ENCODE data around the gene BARX1.
A peak's percentile ranks its signal among the peaks of the same experiment; 100 is the strongest.
"Not testable (repeated sequence)": the region's sequence is repeated elsewhere in the genome, so short reads cannot be mapped to it uniquely, and the experiment has no call there.

Gene BARX1

DNA sequence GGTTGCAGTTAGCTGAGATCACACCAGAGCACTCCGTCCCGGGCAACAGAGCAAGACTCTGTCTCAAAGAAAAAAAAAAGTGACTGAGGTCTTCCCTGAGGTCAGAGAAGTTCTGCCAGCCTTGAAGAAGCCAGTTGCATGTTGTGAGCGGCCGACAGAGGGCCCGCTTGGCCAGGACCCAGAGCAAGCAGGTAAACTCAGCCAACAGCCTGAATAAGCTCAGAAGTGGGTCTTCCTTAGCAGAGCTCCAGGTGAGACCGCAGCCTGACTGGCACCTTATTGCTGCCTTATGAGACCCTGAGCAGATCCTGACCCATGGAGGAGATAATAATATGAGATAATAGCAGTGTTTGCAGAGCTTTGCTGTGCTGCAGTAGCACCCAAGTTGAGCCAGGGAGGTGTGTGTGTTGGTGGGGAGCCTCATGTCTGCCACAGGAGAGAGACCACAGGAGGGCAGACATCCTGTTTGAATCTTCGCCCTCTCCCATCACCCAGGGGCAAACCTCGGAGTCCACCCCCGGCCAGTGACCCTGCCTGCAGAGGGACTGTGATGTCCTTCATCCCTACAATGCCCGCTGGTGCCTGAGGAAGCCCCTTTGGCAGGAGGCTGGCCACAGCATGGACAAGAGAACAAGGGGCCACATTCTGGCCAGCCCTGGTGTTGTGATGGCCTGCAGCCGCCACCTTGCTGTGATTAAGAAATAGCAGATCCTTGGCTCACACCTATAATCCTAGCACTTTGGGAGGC is 10.8 kb upstream of the BARX1 start:
- DNase-seq, result no peak

- DNase-seq, result no peak
These were observed 9.5 kb upstream of the BARX1 start for GRCh38 chr9:93964685-93965084.

DNA sequence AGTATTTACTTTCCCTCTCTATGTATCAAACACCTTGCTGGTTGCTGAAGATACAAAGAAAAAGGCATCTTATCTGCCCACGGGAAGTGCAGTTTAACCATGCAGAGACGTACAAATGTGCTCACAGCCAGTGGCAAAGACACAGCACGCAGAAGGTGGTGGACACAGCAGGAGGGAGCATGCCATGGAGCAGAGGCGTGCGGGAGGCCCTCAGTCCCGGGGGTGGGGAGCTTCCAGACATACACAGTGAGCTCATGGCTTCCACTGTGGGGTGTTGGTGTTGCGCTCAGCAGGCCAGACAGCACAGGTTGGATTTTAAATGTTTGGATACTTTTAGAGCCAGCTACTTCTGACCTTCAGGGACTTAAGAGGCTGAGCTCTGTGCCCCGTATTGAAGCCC is 8.8 kb upstream of the BARX1 start:
- no peak for DNase-seq

DNA sequence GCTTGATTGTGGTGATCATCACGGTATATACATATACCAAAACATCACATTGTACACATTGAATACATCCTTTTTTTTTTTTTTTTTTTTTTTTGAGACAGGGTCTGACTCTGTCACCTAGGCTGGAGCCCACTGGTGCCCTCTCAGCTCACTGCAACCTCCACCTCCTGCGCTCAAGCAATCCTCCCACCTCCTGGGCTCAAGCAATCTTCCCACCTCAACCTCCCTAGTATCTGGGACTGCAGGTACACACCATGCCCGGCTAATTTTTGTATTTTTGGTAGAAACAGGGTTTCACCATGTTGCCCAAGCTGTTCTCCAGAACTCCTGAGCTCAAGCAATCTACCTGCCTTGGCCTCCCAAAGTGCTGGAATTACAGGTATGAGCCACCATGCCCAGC is 8.3 kb upstream of the BARX1 start:
- DNase-seq, result not testable (repeated sequence)

GRCh38 chr9:93962561-93963440 is 7.6 kb upstream of the BARX1 start:
- DNase-seq, result peak; percentile 59

DNA sequence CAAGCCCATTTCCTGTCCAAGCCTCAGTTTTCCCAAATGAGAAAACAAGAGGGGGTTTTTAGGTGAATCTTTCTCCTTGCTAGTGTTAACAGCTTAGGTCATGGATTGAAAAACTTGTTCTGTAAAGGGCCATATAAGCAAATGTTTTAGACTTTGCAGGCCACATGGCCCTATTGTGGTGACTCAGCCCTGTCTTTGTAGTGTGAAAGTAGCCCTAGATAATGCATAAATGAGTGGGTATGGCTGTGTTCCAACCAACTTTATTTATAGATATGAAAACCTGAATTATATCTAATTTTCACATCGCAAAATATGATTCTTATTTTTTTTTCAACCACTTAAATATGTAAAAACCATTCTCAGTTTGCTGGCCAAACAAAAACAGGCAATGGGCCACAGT is 6.9 kb upstream of the BARX1 start:
- no peak for DNase-seq

GRCh38 chr9:93960971-93961841 is 6.1 kb upstream of the BARX1 start:
- DNase-seq, result no peak

GRCh38 chr9:93960221-93960970 is 5.2 kb upstream of the BARX1 start:
- DNase-seq, result peak; percentile 69

DNA sequence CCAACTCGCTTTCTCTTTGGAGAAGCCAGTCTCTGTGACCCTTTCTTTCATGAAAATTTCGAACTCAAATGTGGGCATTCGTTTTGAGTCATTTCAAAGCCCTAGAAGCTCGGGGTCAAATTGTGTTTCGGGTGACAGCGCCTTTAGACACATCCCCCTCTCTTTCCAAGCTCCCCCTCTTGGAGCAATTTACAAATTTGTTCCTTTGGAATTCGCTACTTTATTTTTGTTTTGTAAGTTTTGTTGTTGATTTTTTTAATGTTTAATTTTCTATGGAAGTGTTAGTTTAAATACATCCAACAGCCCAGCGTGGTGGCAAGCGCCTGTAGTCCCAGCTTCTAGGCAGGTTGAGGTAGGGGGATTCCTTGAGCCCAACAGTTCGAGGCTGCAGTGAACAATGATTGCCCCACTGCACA is 4.6 kb upstream of the BARX1 start:
- DNase-seq, result no peak

DNA sequence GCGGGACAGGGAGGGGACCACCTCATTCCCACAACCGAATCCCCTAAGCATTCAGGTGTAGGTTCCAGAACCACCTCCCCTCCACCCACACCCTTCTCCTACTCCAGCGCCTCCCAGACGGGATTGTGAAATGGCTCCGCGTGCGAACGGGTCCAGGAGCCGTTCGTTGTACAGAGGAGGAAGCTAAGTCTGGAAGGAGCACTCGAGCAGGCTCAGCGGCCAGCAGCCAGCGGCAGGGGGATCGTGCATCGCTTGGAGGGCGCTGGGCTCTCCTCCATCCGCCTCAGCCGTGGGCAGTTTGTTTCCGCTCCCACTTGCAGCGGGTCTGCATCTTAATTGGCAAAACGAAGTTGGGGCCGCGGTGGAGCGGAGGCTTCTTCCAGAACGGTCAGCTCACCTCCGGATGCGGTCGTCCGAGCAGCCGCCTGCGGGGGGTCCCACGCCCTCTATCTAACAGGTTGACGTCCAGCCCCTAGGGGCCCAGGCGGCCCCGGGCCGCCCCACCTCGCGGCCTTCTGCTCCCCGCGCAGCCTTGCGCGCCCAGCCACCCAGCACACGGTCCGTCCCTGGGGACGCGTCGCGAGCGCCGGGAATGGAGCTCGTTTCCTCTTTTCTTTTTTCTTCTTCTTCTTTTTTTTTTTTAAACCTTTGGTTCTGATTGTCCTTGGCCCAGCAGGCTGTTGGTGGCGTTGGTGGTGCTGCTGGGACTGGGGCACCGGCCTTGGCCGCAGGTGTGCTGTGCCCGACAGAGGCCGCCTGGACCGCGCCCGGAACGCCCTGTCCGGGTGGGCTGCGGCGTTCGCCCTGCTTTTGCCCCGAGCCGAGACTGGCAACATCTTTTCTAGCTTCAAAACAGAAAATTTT is 3.9 kb upstream of the BARX1 start:
- peak; percentile 83 for DNase-seq

- DNase-seq, result no peak
These were observed 3.1 kb upstream of the BARX1 start for GRCh38 chr9:93958121-93958818.

DNA sequence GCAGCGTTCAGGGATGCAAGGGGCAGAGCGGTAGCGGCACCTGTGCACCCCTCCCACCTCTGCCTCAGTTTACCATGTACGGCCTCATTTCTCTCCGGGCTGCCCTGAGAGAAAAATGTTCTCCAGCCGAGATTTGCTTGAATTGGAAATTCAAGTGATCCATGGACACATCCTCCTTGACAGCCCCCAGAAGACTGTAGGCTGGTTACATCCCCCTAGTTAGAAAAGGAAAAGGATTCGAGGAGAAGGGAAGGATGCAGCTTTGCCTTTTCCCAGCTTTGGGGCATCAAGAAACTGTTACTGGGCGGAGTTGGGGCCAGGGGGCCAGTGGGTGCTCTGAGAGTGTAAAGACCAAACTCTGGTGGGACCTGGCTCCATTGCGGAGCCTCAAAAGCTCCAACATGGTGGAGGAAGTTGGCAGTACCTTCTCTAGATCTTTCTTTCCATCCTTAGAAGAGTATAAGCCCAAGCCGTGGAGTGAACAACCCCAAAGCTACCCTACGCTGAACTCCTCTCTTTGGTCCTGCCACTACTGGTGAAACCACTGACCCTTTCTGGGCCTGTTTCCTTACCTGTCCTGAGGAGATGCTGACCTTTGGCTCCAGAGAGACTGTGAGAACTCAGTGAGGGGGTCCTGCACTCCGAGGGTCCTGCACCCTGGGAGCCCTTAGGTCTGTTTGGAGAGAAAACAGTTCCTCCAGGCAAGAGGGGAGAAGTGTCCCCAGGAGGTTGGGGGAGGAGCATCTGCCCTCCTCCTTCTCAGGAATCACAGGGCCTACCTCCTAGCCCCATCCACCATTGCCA is 1.0 kb upstream of the BARX1 start:
- no peak for DNase-seq

DNA sequence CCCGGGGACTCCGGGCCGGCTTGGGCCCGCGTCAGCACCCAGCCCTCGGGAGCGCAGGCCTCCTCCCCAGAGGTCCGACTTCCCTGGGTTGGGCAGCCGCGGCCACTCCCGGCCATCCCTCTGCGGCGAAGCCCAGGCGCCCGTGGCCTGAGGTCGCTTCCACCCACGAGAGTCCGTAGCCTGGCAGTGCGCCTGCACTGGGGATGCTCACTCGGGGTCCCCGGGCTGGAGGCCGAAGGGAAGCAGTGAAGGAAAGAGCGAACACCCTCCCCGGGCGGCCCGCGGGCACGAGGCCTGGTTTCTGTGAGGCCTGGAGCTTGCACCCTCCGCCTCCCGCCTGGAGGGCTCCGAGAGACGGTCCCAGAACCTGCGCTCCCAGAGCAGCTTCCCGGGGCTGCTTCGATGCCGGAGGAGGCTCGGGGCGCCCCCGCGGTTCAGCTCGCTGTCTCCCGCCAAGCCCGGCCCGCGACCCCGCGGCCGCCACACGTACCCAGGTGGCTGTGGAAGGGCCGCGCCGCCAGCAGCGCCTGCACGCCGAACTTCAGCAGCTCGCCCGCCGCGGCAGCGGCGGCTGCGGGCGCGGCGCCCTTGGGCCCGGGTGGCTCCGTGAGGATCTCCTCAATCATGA is 607 bp downstream of the BARX1 start:
- peak; percentile 75 for DNase-seq

- no peak for DNase-seq
These were observed 1.4 kb downstream of the BARX1 start for GRCh38 chr9:93953496-93954433.

DNA sequence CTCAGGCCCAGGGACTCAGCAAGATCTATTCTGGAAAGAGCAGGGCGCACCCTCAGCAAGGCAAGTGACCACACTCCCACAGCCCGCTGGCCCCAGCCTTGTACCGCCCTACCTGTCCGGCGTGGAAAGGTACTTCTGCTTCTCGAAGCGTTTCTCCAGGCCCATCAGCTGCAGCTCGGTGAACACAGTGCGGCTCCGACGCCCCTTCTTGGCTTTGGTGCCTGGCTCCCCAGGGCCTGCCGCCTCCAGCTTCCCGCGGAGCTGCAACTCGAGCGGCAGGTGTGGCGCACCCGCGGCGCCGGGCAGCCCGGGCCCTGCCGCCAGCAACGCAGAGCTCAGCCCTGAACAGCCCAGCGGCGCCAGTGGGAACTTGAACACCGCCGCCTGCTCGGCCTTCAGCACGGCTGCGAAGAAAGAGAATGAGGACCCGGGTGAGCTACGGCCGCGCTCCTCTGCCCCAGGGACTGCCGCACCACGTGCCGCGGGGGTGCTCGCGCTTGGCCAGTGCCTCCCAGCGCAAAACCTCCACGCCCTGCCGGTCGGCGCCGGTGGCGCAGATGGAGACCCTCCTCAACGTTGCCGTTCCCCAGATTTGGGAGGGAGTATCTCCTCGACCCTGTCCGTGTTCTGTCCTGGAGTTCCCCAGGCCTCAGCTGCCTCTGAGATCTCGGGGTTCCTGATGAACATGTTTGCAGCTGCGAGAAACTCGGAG is 2.2 kb downstream of the BARX1 start:
- DNase-seq, result peak; percentile 71

GRCh38 chr9:93952119-93952783 is 2.9 kb downstream of the BARX1 start:
- peak; percentile 56 for DNase-seq

All from right kidney (tissue), 1 donor.